HG03095 (cell line): ENCODE measurements around the gene LSM8.
"Not testable (repeated sequence)": the region's sequence is repeated elsewhere in the genome, so short reads cannot be mapped to it uniquely, and the experiment has no call there.

Source experiments
- ATAC-seq: cut with Tn5 transposase; IDR thresholded peaks from one replicate; pipeline ENCODE4 v1.9.1; 2021; ENCODE audit warnings: moderate library complexity; ENCODE audit not compliant: unreplicated experiment

LSM8 gene

DNA sequence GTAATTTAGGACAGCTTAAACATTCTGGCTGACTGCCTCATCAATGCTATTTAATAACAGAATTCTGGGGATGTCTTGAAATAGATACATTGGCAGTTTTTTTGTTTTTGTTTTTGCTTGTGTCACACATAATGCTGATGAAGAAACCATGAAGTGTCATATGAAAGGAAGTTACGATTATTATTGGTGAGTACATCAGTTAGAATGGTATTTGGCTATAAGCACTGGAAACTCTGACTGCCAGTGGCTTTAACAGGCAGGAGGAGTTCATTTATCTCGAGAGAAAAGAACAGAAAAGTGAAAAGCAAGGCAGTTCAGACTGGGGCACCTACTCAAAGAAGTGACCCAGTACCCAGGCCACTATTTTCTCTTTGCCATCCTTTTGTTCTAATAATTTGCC is 18.1 kb downstream of the LSM8 start:
- no peak for ATAC-seq

DNA sequence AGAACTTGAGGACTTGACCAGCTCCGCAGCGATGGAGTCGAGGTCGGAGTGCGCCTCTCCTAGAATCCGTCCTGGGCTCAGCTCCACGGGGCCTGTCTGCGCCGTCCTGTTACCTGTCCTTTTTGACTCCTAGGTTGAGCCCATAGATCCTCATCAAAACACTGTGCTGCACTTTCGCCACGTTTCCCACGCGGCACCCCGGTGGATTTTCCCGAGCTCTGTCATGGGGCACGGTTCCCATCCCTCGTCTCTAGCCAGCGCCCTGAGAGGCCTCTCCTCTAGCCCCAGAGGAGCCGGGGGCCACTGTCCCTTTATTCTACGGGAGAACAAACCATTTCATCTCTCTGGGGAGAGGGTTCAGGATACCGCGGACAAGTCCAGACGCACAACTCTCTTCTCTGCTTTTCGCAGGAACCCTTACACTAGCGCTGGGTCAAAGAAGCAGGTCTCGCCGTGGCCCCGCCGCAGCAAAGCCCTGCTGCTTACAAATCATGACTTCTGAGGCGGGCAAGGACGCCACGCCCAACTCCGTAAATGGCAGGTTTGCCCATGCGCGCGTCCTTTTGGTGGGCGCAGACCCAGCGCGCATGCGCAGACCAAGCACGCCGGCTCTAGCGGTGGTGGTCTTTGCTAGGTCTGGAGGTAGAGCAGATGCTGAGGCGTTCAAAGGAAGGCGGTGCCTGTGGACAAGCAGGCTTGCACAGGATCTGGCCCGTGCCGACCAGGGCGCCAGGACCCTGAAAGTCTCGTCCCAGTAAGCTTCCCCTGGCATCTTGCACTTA is 30.3 kb downstream of the LSM8 start:
- ATAC-seq = peak; percentile 97

GRCh38 chr7:118214833-118215182 is 30.8 kb downstream of the LSM8 start:
- peak; percentile 14 for ATAC-seq

DNA sequence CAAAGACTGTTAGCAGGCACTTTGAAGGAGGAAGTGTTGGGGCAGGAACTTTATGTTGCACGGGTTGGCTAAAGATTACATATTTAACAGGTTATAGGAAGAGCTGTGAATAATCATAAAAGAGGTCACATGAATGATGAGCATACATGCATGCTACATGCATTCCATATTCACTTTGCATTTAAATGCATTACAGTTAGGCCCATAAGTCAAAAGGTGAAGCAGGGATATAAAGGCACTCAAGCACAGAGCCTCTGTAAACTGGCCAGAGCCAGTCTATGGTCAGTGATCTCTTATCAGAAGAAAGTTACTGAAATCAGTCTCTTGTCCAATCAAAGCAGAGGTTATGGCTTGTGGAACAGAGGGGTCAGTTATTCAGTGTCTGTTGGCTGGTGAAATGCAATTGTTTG is 33.3 kb downstream of the LSM8 start:
- ATAC-seq = no peak

GRCh38 chr7:118218413-118219156 is 34.6 kb downstream of the LSM8 start:
- no peak for ATAC-seq

DNA sequence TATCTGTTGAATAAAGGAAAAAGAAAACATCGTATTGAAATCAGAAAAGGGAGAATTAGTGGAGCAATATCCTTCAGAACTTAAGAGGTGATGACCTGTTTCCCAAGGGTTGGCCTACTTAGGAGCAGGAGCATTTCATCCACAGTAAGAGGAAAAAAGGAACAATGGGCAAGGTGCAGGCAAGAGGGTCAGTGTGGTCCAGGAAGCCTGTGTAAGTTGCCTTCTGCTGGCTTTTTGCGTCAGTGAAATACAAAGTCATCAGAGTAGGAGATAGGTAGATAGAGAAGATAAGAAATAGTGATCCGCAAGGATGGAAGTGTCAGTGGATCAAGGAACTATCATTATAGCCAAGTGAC is 35.2 kb downstream of the LSM8 start:
- no peak for ATAC-seq

DNA sequence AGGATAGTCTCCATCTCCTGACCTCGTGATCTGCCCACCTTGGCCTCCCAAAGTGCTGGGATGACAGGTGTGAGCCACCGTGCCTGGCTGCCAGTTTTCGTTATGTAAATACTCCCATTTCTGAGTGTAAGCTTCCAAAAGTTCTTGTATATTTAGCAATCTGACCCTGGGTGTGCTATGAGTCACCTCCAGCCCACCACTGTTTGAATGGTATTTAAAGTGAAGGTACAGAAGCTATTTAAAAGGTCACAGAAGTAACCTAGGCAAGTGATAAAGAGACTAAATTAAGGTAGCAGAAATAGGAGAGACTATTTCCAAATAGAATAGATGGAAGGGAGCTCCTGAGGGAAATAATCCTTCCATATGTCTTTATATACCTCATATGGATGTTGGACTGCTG is 36.6 kb downstream of the LSM8 start:
- ATAC-seq = no peak

- no peak for ATAC-seq
These were observed 38.6 kb downstream of the LSM8 start for GRCh38 chr7:118222591-118222990.

DNA sequence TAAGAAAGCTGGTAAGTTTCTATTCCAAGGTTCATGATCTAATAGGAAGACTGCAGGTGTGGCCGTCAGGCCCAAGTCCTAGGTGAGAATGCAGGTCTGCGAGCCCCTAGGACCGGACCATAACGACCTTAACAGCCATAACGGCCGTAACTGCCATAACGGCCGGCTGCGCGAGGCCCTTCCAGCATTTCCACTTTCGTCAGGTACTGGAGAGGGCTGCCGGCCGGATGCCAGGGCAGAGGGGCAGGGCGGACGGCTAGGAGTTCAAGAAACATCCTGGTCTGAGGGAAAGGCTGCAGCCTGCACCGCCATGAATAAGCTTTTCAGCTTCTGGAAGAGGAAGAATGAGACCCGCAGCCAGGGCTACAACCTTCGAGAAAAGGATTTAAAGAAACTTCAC is 40.6 kb downstream of the LSM8 start, which contains the start of gene ANKRD7:
Gene ANKRD7 (plus strand): TSS at position 184 of the 400 bp plus-strand sequence. CDS start 127 bp downstream, at position 311.
- no peak for ATAC-seq

DNA sequence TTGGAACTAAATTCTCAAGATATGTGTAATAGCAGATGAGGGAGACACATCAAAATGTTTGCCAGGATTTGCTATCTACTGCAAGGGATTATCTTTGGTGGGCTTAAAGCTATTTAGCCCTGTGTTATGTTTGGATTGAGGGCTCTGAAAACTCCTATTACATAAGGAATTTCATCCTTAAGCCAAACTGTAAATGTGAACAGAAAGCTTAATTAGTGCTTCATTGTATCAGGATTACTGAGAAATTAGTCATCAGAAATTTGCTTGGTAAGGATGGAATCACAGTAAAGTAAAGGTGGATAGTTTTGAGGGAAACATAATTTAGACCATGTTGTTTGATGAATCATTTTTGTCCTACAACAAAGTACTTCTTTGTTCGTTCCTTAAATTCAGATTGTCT is 48.9 kb downstream of the LSM8 start:
- ATAC-seq = no peak

- ATAC-seq = no peak
These were observed 49.8 kb downstream of the LSM8 start for GRCh38 chr7:118233799-118234198.

GRCh38 chr7:118239014-118239413 is 55.0 kb downstream of the LSM8 start:
- no peak for ATAC-seq

- ATAC-seq = not testable (repeated sequence)
These were observed 56.4 kb downstream of the LSM8 start for GRCh38 chr7:118240320-118240719.
